Measurements from ENCODE around the gene SLC40A1.

- no peak for TF ChIP-seq EZH2phosphoT487 (IDR thresholded peaks at IDR 0.05; ENCODE audit: borderline replicate concordance, low read length)
- TF ChIP-seq, protein P1, sequence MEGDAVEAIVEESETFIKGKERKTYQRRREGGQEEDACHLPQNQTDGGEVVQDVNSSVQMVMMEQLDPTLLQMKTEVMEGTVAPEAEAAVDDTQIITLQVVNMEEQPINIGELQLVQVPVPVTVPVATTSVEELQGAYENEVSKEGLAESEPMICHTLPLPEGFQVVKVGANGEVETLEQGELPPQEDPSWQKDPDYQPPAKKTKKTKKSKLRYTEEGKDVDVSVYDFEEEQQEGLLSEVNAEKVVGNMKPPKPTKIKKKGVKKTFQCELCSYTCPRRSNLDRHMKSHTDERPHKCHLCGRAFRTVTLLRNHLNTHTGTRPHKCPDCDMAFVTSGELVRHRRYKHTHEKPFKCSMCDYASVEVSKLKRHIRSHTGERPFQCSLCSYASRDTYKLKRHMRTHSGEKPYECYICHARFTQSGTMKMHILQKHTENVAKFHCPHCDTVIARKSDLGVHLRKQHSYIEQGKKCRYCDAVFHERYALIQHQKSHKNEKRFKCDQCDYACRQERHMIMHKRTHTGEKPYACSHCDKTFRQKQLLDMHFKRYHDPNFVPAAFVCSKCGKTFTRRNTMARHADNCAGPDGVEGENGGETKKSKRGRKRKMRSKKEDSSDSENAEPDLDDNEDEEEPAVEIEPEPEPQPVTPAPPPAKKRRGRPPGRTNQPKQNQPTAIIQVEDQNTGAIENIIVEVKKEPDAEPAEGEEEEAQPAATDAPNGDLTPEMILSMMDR (IDR thresholded peaks at IDR 0.05; ENCODE audit: low read depth, low read length, poor library complexity, severe bottlenecking): no peak
These were observed 24.1 kb downstream of the SLC40A1 start for GRCh38 chr2:189556526-189556925.

Measured in DOHH2 (cell line).